Thoracic aorta (tissue), 2 donors: ENCODE results near the gene SLC13A5. TPM values are rescaled to one million over a fixed set of nuclear protein-coding genes. Genes with fewer than 3 reads are reported as not detected.
"Not testable (repeated sequence)": the region's sequence is repeated elsewhere in the genome, so short reads cannot be mapped to it uniquely, and the experiment has no call there.

Experiments
- ATAC-seq: fragments of 150-250 bp; one replicate; pipeline ENCODE4 v1.8.0; 2017; ENCODE audit warnings: low read depth; ENCODE audit not compliant: insufficient number of reproducible peaks, low FRiP score
- DNase-seq: peaks from one replicate; pipeline ENCODE4 v3.0.0-alpha.2; 2020; ENCODE audit warnings: low spot score
- H3K27ac ChIP-seq, 2 donors: fragments of 200-600 bp; sonication (generic); 1 replicate in 1 of 2; 2 replicates in 1 of 2; pipeline ENCODE4 v1.5.1; 2016; ENCODE audit warnings: mild to moderate bottlenecking in 2 of 2, moderate library complexity in 2 of 2
- H3K27me3 ChIP-seq: fragments of 200-600 bp; sonication (generic); replicated peaks from 2 replicates; pipeline ENCODE4 v1.6.0; 2016; ENCODE audit warnings: mild to moderate bottlenecking; ENCODE audit not compliant: insufficient read depth
- H3K36me3 ChIP-seq: fragments of 200-600 bp; sonication (generic); one replicate; pipeline ENCODE4 v1.5.1; 2016
- H3K4me1 ChIP-seq, 2 donors: fragments of 200-600 bp; sonication (generic); 1 replicate in 1 of 2; 2 replicates in 1 of 2; pipeline versions ENCODE4 v1.5.1 to v1.6.0; 2016; ENCODE audit warnings: low read depth in 2 of 2, mild to moderate bottlenecking in 1 of 2; ENCODE audit not compliant: control insufficient read depth in 1 of 2
- H3K4me3 ChIP-seq: fragments of 200-600 bp; sonication (generic); 2 replicates; pipeline ENCODE4 v1.5.1; 2016; ENCODE audit warnings: mild to moderate bottlenecking
- H3K9me3 ChIP-seq: fragments of 200-600 bp; sonication (generic); 2 replicates; pipeline ENCODE4 v1.5.1; 2016
- CTCF ChIP-seq: fragments of 200-600 bp; sonication (generic); IDR thresholded peaks from one replicate; pipeline ENCODE4 v1.5.1; 2019; ENCODE audit warnings: antibody characterized with exemption
- total RNA-seq, 2 donors: library from RNA; depleted of rRNA; stranded (reverse); fragments of >200 nt; gene quantifications; one replicate each; pipeline versions ENCODE4 v1.1.0 to v1.2.3, GENCODE V29; 2016

Gene SLC13A5
- total RNA-seq, 2 donors from 2014 or later, result not detected

- no peak for TF ChIP-seq CTCF
- peaks cover 8% of the 10 kb centered on the region for H3K27me3 ChIP-seq
Measured at GRCh38 chr17:6657633-6658287, 55.4 kb downstream of the SLC13A5 start.

GRCh38 chr17:6656797-6657632 lies 56.2 kb downstream of the SLC13A5 start:
- Histone ChIP-seq H3K4me3 (peak overlapping the region; percentile 19), H3K4me1 (peaks cover 0 to 22% of the 10 kb centered on the region in 2 donors)
- H3K9me3 ChIP-seq, H3K27ac ChIP-seq, DNase-seq, H3K27me3 ChIP-seq, ATAC-seq, H3K36me3 ChIP-seq: not testable (repeated sequence)

More at GRCh38 chr17:6657633-6658287, 55.4 kb downstream of the SLC13A5 start:
- Histone ChIP-seq H3K36me3 (no peaks in the 10 kb centered on the region), H3K4me3 (no peak overlapping the region), H3K9me3 (no peaks in the 10 kb centered on the region), H3K27ac (no peak overlapping the region), H3K4me1 (peaks cover 0 to 17% of the 10 kb centered on the region in 2 donors)
- DNase-seq (no peak), ATAC-seq (no peak)

GRCh38 chr17:6655732-6656361 lies 57.3 kb downstream of the SLC13A5 start:
- not testable (repeated sequence) for H3K27me3 ChIP-seq, DNase-seq, H3K27ac ChIP-seq, H3K9me3 ChIP-seq, H3K36me3 ChIP-seq, ATAC-seq
- Histone ChIP-seq H3K4me3 (peak overlapping the region; percentile 19), H3K4me1 (peaks cover 0 to 26% of the 10 kb centered on the region in 2 donors)

- no peaks in the 10 kb centered on the region for H3K36me3 ChIP-seq
- H3K27ac ChIP-seq, result no peak overlapping the region
- ATAC-seq, result no peak
- H3K27me3 ChIP-seq, result peaks cover 8% of the 10 kb centered on the region
- H3K9me3 ChIP-seq, result no peaks in the 10 kb centered on the region
- TF ChIP-seq CTCF, result no peak
- peak overlapping the region; percentile 34 for H3K4me3 ChIP-seq
- H3K4me1 ChIP-seq, result peaks cover 5 to 32% of the 10 kb centered on the region in 2 donors
- DNase-seq, result no peak
Measured at GRCh38 chr17:6654841-6655731, 58.1 kb downstream of the SLC13A5 start.

GRCh38 chr17:6651919-6652452 lies 61.2 kb downstream of the SLC13A5 start:
- Histone ChIP-seq H3K27ac (peak overlapping the region; percentile 40 to 79), H3K36me3 (no peaks in the 10 kb centered on the region), H3K4me1 (peaks cover 5 to 40% of the 10 kb centered on the region in 2 donors), H3K9me3 (no peaks in the 10 kb centered on the region), H3K4me3 (peak overlapping the region; percentile 85), H3K27me3 (no peaks in the 10 kb centered on the region)
- DNase-seq (no peak), ATAC-seq (peak; percentile 49)
- no peak for TF ChIP-seq CTCF
